Endothelial cell of umbilical vein (primary cell): ENCODE results near the gene CH25H. TPM values are rescaled to one million over a fixed set of nuclear protein-coding genes. Genes with fewer than 3 reads are reported as not detected.

Experiments used
- BruUV-seq: library from RNA; stranded (reverse); fragments of 400-500 nt; replicated peaks from 2 replicates; lab custom pipeline; 2021; lab: Mats Ljungman, UMichigan
- CTCF ChIA-PET: fragments of 300-600, 350-600 bp; sonication (Branson Sonifier 250); formaldehyde crosslinking; loops from one replicate; lab custom pipeline; 2021; ENCODE audit warnings: antibody characterized with exemption, inconsistent platforms; lab: Charles Lee
- POLR2A ChIA-PET: fragments of 300-600, 350-600 bp; sonication (Branson Sonifier 250); formaldehyde crosslinking; loops from one replicate; lab custom pipeline; 2021; ENCODE audit warnings: antibody characterized with exemption, inconsistent platforms; lab: Charles Lee
- DNase-seq: peaks from one replicate; pipeline ENCODE4 v3.0.0-alpha.2; 2011; ENCODE audit warnings: low read depth, low spot score
- FAIRE-seq: peaks from 2 replicates; lab custom pipeline; 2011; peaks lifted over from hg19 to GRCh38; lab: Jason Lieb, UNC
- H2AFZ ChIP-seq: 2 replicates; pipeline ENCODE4 v1.6.0; 2012; ENCODE audit warnings: low read depth, low read length, control low read depth, inconsistent platforms
- H3K27ac ChIP-seq: 2 replicates; pipeline ENCODE4 v1.5.1; 2011; ENCODE audit warnings: low read depth, mild to moderate bottlenecking, control low read depth, low read length, moderate library complexity; ENCODE audit not compliant: insufficient read depth
- H3K27me3 ChIP-seq, 2 experiments: 2 replicates each; pipeline versions ENCODE4 v1.6.0 to v1.6.1; 2011; ENCODE audit warnings: low read length in 2 of 2, mixed read lengths in 1 of 2; ENCODE audit not compliant: control insufficient read depth in 2 of 2, insufficient read depth in 2 of 2
- H3K36me3 ChIP-seq, 2 experiments: 2 replicates in 1 of 2; 3 replicates in 1 of 2; pipeline ENCODE4 v1.5.1; 2011; ENCODE audit warnings: low read length in 2 of 2, mild to moderate bottlenecking in 1 of 2, moderate library complexity in 1 of 2; ENCODE audit not compliant: control insufficient read depth in 2 of 2, insufficient read depth in 2 of 2; ENCODE audit errors: extremely low read depth in 1 of 2
- H3K4me1 ChIP-seq: 3 replicates; pipeline ENCODE4 v1.5.1; 2011; ENCODE audit warnings: mild to moderate bottlenecking, low read length; ENCODE audit not compliant: control insufficient read depth, insufficient read depth; ENCODE audit errors: extremely low read depth
- H3K4me2 ChIP-seq: 2 replicates; pipeline ENCODE4 v1.6.1; 2011; ENCODE audit warnings: low read length, control low read depth, mixed read lengths; ENCODE audit not compliant: insufficient read depth
- H3K4me3 ChIP-seq, 3 experiments: fragments of 200-600 bp in 1 of 3; sonication (generic), shearing (Covaris generic) in 1 of 3; replicated peaks in 1 of 3; 2 replicates each; pipeline ENCODE4 v1.5.1; 2011 to 2016; ENCODE audit warnings: control low read depth in 3 of 3, low read length in 3 of 3, mild to moderate bottlenecking in 2 of 3, inconsistent platforms in 1 of 3, low read depth in 1 of 3, moderate library complexity in 1 of 3; ENCODE audit not compliant: insufficient read depth in 1 of 3
- H3K79me2 ChIP-seq: 2 replicates; pipeline ENCODE4 v1.6.0; 2012; ENCODE audit warnings: low read length, inconsistent platforms; ENCODE audit not compliant: control insufficient read depth, insufficient read depth
- H3K9ac ChIP-seq: replicated peaks from 2 replicates; pipeline ENCODE3; 2011; ENCODE audit warnings: low read length, control low read depth; ENCODE audit not compliant: insufficient read depth; ENCODE audit errors: extremely low read depth
- H3K9me1 ChIP-seq: replicated peaks from 3 replicates; pipeline ENCODE4 v1.6.0; 2011; ENCODE audit warnings: mild to moderate bottlenecking, low read length; ENCODE audit not compliant: control insufficient read depth, insufficient read depth; ENCODE audit errors: extremely low read depth
- H3K9me3 ChIP-seq: replicated peaks from 2 replicates; pipeline ENCODE4 v1.5.1; 2012; ENCODE audit warnings: low read length, inconsistent platforms; ENCODE audit not compliant: control insufficient read depth, insufficient read depth
- H4K20me1 ChIP-seq: replicated peaks from 2 replicates; pipeline ENCODE3; 2011; ENCODE audit warnings: mild to moderate bottlenecking, low read length; ENCODE audit not compliant: control insufficient read depth, insufficient read depth; ENCODE audit errors: extremely low read depth
- CTCF ChIP-seq, 2 donors: IDR thresholded peaks; 1 replicate in 1 of 2; 2 replicates in 1 of 2; pipeline ENCODE4 v1.5.1; 2011; ENCODE audit warnings: low read length in 2 of 2, mild to moderate bottlenecking in 2 of 2, moderate library complexity in 2 of 2, control low read depth in 1 of 2, inconsistent platforms in 1 of 2, low read depth in 1 of 2; ENCODE audit not compliant: insufficient read depth in 1 of 2; ENCODE audit errors: extremely low read depth in 1 of 2
- EZH2 ChIP-seq: IDR thresholded peaks from 2 replicates; pipeline ENCODE4 v1.6.1; 2012; ENCODE audit warnings: borderline replicate concordance, low read depth, mild to moderate bottlenecking, moderate library complexity, low read length, inconsistent platforms; ENCODE audit not compliant: severe bottlenecking
- FOS ChIP-seq: IDR thresholded peaks from 2 replicates; pipeline ENCODE4 v1.6.1; 2011; ENCODE audit warnings: mild to moderate bottlenecking, low read length, moderate library complexity, borderline replicate concordance; ENCODE audit not compliant: insufficient read depth
- GATA2 ChIP-seq: IDR thresholded peaks from 2 replicates; pipeline ENCODE4 v1.7.0; 2011; ENCODE audit warnings: low read depth, mild to moderate bottlenecking, moderate library complexity, mixed read lengths, low read length; ENCODE audit not compliant: insufficient read length, insufficient read depth
- JUN ChIP-seq: IDR thresholded peaks from 2 replicates; pipeline ENCODE4 v1.6.1; 2011; ENCODE audit warnings: borderline replicate concordance, low read depth; ENCODE audit not compliant: insufficient read length, insufficient read depth
- MYC ChIP-seq: IDR thresholded peaks from one replicate; pipeline ENCODE4 v1.6.1; 2011; ENCODE audit warnings: mild to moderate bottlenecking, low read depth, low read length
- POLR2A ChIP-seq: IDR thresholded peaks from 2 replicates; pipeline ENCODE4 v1.6.1; 2012; ENCODE audit warnings: low read depth, mild to moderate bottlenecking, control low read depth, low read length
- POLR2AphosphoS5 ChIP-seq: IDR thresholded peaks from 2 replicates; pipeline ENCODE4 v1.6.1; 2012; ENCODE audit warnings: low read depth, mild to moderate bottlenecking, control low read depth, low read length, moderate library complexity; ENCODE audit not compliant: insufficient read depth
- dilution Hi-C: fragments of 300-500 bp; cut with MboI; formaldehyde crosslinking; loops from one replicate; pipeline ENCODE4 v1.15.0; 2019; ENCODE audit warnings: low sequenced_read_pairs; ENCODE audit not compliant: extremely low pct_ligation_motif_present
- intact Hi-C: fragments of 100-400 bp; cut with micrococcal nuclease; formaldehyde crosslinking; loops from one replicate; pipeline ENCODE4 v1.10.0; 2022
- polyA plus RNA-seq, 4 experiments: library from polyadenylated mRNA; depleted of rRNA in 3 of 4; stranded (reverse) in 3 of 4; unstranded in 1 of 4; fragments of >200 nt; gene quantifications; 2 replicates each; pipeline versions ENCODE4 v1.2.1 to v1.2.3, GENCODE V29; 2011 to 2012; ENCODE audit warnings: missing spikeins in 1 of 4
- total RNA-seq: library from RNA; stranded (reverse); gene quantifications from 2 replicates; pipeline ENCODE4 v1.2.3, GENCODE V29; 2021
- TF ChIP-seq, protein P1 (sequence below): IDR thresholded peaks from 2 replicates; pipeline ENCODE4 v1.6.1; 2011; ENCODE audit not compliant: insufficient read depth, insufficient read length

Gene CH25H
- total and polyA plus RNA-seq, 2 donors (not counting 3 experiments of a cell fraction or from before 2014, with no cell fraction given): 0.30 TPM; not detected in 1

GRCh38 chr10:89241486-89242344 lies 34.6 kb upstream of the CH25H start:
- dilution Hi-C loops: no loop called here
- DNase-seq (no peak), FAIRE-seq (no peak)
- Histone ChIP-seq H3K27ac (no peak overlapping the region), H4K20me1 (no peaks in the 10 kb centered on the region), H3K36me3 (no peaks in the 10 kb centered on the region), H3K79me2 (no peaks in the 10 kb centered on the region), H3K4me3 (no peak overlapping the region), H3K4me2 (no peak overlapping the region), H2AFZ (no peak overlapping the region), H3K9me3 (no peaks in the 10 kb centered on the region), H3K9ac (no peak overlapping the region), H3K27me3 (no peaks in the 10 kb centered on the region), H3K9me1 (no peaks in the 10 kb centered on the region), H3K4me1 (no peaks in the 10 kb centered on the region)
- intact Hi-C loops: no loop called here
- TF ChIP-seq JUN: no peak
- TF ChIP-seq POLR2A: no peak
- TF ChIP-seq GATA2: no peak
- TF ChIP-seq CTCF (IDR thresholded peaks at IDR 0.05; ENCODE audit: extremely low read depth in 1 of 2, insufficient read depth in 1 of 2, low read depth in 1 of 2, low read length in 2 of 2): no peak
- TF ChIP-seq MYC: no peak
- TF ChIP-seq EZH2: no peak
- no peak for TF ChIP-seq FOS
- TF ChIP-seq, protein P1, sequence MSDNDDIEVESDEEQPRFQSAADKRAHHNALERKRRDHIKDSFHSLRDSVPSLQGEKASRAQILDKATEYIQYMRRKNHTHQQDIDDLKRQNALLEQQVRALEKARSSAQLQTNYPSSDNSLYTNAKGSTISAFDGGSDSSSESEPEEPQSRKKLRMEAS: no peak
- no peak for TF ChIP-seq POLR2AphosphoS5
- ChIA-PET CTCF (interaction anchor here (0.8 to 1.7 kb wide), 2 partner anchors 24 to 309 kb away, joined by 3 to 4 read pairs; no protein-coding TSS in a partner anchor), POLR2A (no interaction called here)
- no TSS peak for BruUV-seq
